Measurements from ENCODE around the gene SLC38A5. TPM values are rescaled to one million over a fixed set of nuclear protein-coding genes. Genes with fewer than 3 reads are reported as not detected.

SLC38A5 gene
- total and polyA plus RNA-seq, 2 donors (not counting 3 experiments of a cell fraction or from before 2014, with no cell fraction given), result 21.6 to 28.8 TPM

- Histone ChIP-seq H3K4me1 (ENCODE audit: control insufficient read depth, extremely low read depth, insufficient read depth, low read length) (no peaks in the 10 kb centered on the region), H2AFZ (ENCODE audit: low read depth, low read length) (no peak overlapping the region), H3K79me2 (ENCODE audit: control insufficient read depth, insufficient read depth, low read length) (no peaks in the 10 kb centered on the region), H3K4me3 (replicated peaks in 1 of 3; ENCODE audit: insufficient read depth in 1 of 3, low read depth in 1 of 3, low read length in 3 of 3) (no peak overlapping the region), H3K9ac (replicated peaks; ENCODE audit: extremely low read depth, insufficient read depth, low read length) (no peak overlapping the region), H3K36me3 (ENCODE audit: control insufficient read depth in 2 of 2, extremely low read depth in 1 of 2, insufficient read depth in 2 of 2, low read length in 2 of 2) (peaks cover 0 to 5% of the 10 kb centered on the region in 2 experiments), H3K27ac (ENCODE audit: insufficient read depth, low read depth, low read length) (no peak overlapping the region), H3K27me3 (ENCODE audit: control insufficient read depth in 2 of 2, insufficient read depth in 2 of 2, low read length in 2 of 2) (no peaks in the 10 kb centered on the region), H3K9me1 (replicated peaks; ENCODE audit: control insufficient read depth, extremely low read depth, insufficient read depth, low read length) (no peaks in the 10 kb centered on the region), H3K4me2 (ENCODE audit: insufficient read depth, low read length) (no peak overlapping the region), H3K9me3 (replicated peaks; ENCODE audit: control insufficient read depth, insufficient read depth, low read length) (no peaks in the 10 kb centered on the region), H4K20me1 (replicated peaks; ENCODE audit: control insufficient read depth, extremely low read depth, insufficient read depth, low read length) (no peaks in the 10 kb centered on the region)
- no peak for TF ChIP-seq POLR2A (IDR thresholded peaks at IDR 0.05; ENCODE audit: low read depth, low read length)
- TF ChIP-seq POLR2AphosphoS5 (IDR thresholded peaks at IDR 0.05; ENCODE audit: insufficient read depth, low read depth, low read length), result no peak
- TF ChIP-seq, protein P1, sequence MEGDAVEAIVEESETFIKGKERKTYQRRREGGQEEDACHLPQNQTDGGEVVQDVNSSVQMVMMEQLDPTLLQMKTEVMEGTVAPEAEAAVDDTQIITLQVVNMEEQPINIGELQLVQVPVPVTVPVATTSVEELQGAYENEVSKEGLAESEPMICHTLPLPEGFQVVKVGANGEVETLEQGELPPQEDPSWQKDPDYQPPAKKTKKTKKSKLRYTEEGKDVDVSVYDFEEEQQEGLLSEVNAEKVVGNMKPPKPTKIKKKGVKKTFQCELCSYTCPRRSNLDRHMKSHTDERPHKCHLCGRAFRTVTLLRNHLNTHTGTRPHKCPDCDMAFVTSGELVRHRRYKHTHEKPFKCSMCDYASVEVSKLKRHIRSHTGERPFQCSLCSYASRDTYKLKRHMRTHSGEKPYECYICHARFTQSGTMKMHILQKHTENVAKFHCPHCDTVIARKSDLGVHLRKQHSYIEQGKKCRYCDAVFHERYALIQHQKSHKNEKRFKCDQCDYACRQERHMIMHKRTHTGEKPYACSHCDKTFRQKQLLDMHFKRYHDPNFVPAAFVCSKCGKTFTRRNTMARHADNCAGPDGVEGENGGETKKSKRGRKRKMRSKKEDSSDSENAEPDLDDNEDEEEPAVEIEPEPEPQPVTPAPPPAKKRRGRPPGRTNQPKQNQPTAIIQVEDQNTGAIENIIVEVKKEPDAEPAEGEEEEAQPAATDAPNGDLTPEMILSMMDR (IDR thresholded peaks at IDR 0.05; ENCODE audit: extremely low read depth in 1 of 2, insufficient read depth in 1 of 2, low read depth in 1 of 2, low read length in 2 of 2), result no peak
- no peak for TF ChIP-seq EZH2 (IDR thresholded peaks at IDR 0.05; ENCODE audit: borderline replicate concordance, low read depth, low read length, severe bottlenecking)
- no peak for TF ChIP-seq FOS (IDR thresholded peaks at IDR 0.05; ENCODE audit: borderline replicate concordance, insufficient read depth, low read length)
- no peak for TF ChIP-seq JUN (IDR thresholded peaks at IDR 0.05; ENCODE audit: borderline replicate concordance, insufficient read depth, insufficient read length, low read depth)
- TF ChIP-seq, protein P2, sequence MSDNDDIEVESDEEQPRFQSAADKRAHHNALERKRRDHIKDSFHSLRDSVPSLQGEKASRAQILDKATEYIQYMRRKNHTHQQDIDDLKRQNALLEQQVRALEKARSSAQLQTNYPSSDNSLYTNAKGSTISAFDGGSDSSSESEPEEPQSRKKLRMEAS (IDR thresholded peaks at IDR 0.05; ENCODE audit: insufficient read depth, insufficient read length), result no peak
- no peak for TF ChIP-seq MYC (IDR thresholded peaks at IDR 0.05; ENCODE audit: low read depth, low read length)
- TF ChIP-seq GATA2 (IDR thresholded peaks at IDR 0.05; ENCODE audit: insufficient read depth, insufficient read length, low read depth, low read length), result no peak
- dilution Hi-C loops (cut with MboI; ENCODE audit: extremely low pct_ligation_motif_present, low sequenced_read_pairs), result no loop called here
- CTCF ChIA-PET, result no interaction called here
- FAIRE-seq (no peak), DNase-seq (ENCODE audit: low read depth, low spot score) (no peak)
- POLR2A ChIA-PET, result no interaction called here
- no TSS peak for BruUV-seq (replicated peaks)
- intact Hi-C loops (cut with micrococcal nuclease), result no loop called here
Measured at GRCh38 chrX:48513670-48514069, 43.6 kb upstream of the SLC38A5 start.
